ENCODE data around the gene CALML6.

- TF ChIP-seq CTCF (IDR thresholded peaks at IDR 0.05) (peak in 1 of 3 donors; percentile 7), POLR2A (IDR thresholded peaks at IDR 0.05) (no peak), POLR2AphosphoS5 (IDR thresholded peaks at IDR 0.05) (peak in 1 of 3 donors; percentile 28)
Measured at GRCh38 chr1:1889847-1890505, 25.1 kb upstream of the CALML6 start.

Measured in breast epithelium (tissue), 3 donors.